ENCODE results near the gene IGF1R. TPM values are rescaled to one million over a fixed set of nuclear protein-coding genes. Genes with fewer than 3 reads are reported as not detected.

IGF1R gene
- total RNA-seq, 4 donors from 2014 or later: 31.6 to 87.8 (median 60.0) TPM

DNA sequence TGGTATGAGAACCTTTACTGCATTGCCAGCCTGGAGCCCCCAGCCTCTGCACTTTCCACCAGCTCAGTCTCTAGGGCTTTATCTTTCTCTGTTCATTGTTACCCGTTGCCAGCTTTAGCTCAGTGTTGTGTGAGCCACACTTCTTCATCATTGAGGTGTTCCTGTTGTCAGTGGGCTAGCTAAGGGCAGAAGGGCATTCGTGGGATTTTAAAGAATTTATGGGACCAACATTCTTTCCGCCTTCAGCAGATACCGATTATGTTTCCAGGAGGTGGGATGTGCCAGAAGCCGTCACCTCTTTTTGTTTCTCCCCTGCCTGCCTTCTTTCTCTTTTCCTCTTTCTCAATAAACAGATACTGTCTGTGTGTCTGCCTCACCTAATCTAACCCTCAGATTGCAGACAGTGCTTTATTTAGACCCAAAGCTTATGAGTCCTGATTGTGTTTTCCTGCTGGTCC lies 294.7 kb downstream of the IGF1R start:
- no peak overlapping the region for H3K4me3 ChIP-seq
- no peaks in the 10 kb centered on the region for H3K27me3 ChIP-seq
- TF ChIP-seq, protein P1, sequence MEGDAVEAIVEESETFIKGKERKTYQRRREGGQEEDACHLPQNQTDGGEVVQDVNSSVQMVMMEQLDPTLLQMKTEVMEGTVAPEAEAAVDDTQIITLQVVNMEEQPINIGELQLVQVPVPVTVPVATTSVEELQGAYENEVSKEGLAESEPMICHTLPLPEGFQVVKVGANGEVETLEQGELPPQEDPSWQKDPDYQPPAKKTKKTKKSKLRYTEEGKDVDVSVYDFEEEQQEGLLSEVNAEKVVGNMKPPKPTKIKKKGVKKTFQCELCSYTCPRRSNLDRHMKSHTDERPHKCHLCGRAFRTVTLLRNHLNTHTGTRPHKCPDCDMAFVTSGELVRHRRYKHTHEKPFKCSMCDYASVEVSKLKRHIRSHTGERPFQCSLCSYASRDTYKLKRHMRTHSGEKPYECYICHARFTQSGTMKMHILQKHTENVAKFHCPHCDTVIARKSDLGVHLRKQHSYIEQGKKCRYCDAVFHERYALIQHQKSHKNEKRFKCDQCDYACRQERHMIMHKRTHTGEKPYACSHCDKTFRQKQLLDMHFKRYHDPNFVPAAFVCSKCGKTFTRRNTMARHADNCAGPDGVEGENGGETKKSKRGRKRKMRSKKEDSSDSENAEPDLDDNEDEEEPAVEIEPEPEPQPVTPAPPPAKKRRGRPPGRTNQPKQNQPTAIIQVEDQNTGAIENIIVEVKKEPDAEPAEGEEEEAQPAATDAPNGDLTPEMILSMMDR (IDR thresholded peaks at IDR 0.05): no peak
- no peak for TF ChIP-seq POLR2AphosphoS5 (IDR thresholded peaks at IDR 0.05)
- TF ChIP-seq EP300 (IDR thresholded peaks at IDR 0.05): no peak
- TF ChIP-seq POLR2A (IDR thresholded peaks at IDR 0.05): no peak
- peak overlapping the region in 3 of 4 donors; percentile 48 to 70 (median 57) for H3K27ac ChIP-seq
- no peaks in the 10 kb centered on the region for H3K9me3 ChIP-seq
- H3K36me3 ChIP-seq: peaks cover 0 to 86% of the 10 kb centered on the region in 2 donors
- peaks cover 0 to 20% (median 12%) of the 10 kb centered on the region in 3 donors for H3K4me1 ChIP-seq
- ATAC-seq: no peak
- 34 to 56% methylated on average over 3 to 4 of the region's 5 CpGs for WGBS, 2 donors (ENCODE audit: low coverage in 1 of 2)

DNA sequence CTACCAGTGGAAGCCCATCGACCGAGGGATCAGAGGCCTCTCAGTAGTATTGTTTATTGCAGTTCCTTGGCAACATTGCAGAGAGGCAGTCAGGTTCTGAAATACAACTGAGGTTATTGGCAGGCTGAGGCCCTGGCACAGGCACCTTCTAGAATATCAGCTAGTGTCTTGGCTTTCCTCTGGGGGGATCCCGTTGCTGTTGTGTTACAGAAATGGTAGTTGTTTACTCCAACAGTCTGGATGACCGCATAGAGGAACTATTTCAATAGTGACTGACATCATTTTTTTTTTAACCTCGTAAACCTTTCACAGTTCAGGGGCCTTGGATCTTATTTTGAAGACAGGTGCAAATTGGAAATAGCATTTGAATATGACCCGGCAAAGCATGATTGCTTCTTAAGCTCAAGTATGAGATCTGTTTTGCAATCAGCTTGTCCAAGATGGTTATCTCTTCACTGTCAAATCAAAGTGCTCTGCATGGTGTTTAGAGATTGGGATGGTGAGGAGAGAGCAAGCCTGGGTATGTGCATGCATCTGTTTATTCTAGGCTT lies 295.3 kb downstream of the IGF1R start:
- peaks cover 0 to 20% (median 12%) of the 10 kb centered on the region in 3 donors for H3K4me1 ChIP-seq
- WGBS, 2 donors (ENCODE audit: low coverage in 1 of 2): 40 to 42% methylated on average over 6 of the region's 6 CpGs
- TF ChIP-seq EP300 (IDR thresholded peaks at IDR 0.05) (no peak), POLR2AphosphoS5 (IDR thresholded peaks at IDR 0.05) (no peak)
- TF ChIP-seq, protein P1 (IDR thresholded peaks at IDR 0.05): no peak
- no peaks in the 10 kb centered on the region for H3K9me3 ChIP-seq
- no peaks in the 10 kb centered on the region for H3K27me3 ChIP-seq
- H3K27ac ChIP-seq: peak overlapping the region in 3 of 4 donors; percentile 48 to 70 (median 57)
- no peak overlapping the region for H3K4me3 ChIP-seq
- peak; percentile 45 for ATAC-seq
- H3K36me3 ChIP-seq: peaks cover 0 to 86% of the 10 kb centered on the region in 2 donors

DNA sequence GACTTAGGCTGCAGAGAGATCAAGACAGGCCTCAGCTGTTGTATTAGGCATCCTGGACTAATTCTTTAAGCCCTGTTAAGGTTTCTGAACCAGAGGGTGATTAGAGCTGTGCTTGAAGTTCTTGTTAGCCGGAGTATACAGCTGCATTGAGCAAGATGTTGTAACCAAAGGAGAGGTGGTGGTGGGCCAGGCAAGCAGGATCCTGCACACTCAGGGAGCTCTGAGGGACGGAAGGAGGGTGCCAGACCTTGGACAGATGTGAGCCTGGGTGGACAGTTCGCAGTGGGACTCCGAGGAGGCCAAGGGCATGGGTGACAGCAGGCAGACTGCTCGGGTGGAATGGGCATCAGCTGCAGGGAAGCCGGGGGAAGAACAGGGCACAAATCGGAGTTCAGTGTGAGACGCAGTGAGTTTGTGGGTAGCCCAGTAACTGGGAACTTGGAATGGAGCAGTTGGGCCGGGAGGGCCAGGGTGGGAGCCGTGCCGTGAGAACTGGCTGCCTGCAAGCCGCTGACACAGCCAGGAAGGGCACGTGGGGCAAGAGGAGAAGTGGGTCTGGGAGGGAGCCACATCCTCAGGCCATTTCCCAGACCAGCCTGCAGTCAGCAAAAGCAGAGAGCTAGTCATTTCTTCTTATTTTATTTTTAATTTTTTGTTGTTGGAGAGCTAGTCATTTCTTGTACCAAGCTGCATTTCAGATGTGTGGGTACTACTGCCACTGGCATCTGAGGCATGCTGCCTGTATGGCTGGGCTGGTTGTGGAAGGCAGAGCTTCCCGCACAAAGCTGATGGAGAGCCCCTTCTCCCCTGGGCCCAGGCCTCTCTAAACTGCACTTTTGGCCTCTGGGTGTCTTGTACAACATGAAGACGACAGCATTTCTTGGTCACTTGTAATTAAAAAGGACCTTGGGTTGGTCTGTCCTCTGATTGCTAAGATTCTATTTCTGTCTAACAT lies 298.2 kb downstream of the IGF1R start:
- H3K4me3 ChIP-seq: no peak overlapping the region
- peak overlapping the region in 1 of 4 donors; percentile 47 for H3K27ac ChIP-seq
- WGBS, 2 donors (ENCODE audit: low coverage in 1 of 2): 66 to 87% methylated on average over 6 to 10 of the region's 15 CpGs
- no peak for ATAC-seq
- H3K9me3 ChIP-seq: no peaks in the 10 kb centered on the region
- TF ChIP-seq EP300 (IDR thresholded peaks at IDR 0.05) (no peak), POLR2AphosphoS5 (IDR thresholded peaks at IDR 0.05) (no peak), POLR2A (IDR thresholded peaks at IDR 0.05) (no peak)
- TF ChIP-seq, protein P1 (IDR thresholded peaks at IDR 0.05): no peak
- peaks cover 0 to 23% (median 12%) of the 10 kb centered on the region in 3 donors for H3K4me1 ChIP-seq
- no peaks in the 10 kb centered on the region for H3K27me3 ChIP-seq
- peaks cover 0 to 86% of the 10 kb centered on the region in 2 donors for H3K36me3 ChIP-seq

DNA sequence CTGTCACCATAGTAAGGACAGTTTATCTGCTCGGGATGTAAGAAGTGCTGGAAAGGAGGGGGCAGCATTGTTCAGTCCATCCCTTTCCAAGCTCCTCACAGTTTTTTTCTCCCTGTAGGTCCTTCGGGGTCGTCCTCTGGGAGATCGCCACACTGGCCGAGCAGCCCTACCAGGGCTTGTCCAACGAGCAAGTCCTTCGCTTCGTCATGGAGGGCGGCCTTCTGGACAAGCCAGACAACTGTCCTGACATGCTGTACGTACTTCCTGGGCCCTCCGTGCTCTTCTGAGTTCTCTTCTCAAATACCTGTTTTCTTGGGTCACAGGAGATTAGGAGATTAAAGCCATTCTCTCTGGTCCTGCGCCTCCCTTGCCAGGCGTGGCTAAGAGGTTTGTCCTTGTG lies 300.1 kb downstream of the IGF1R start:
- no peak for ATAC-seq
- peaks cover 0 to 68% of the 10 kb centered on the region in 2 donors for H3K36me3 ChIP-seq

More for the DNA sequence above, 300.1 kb downstream of the IGF1R start:
- H3K27me3 ChIP-seq: no peaks in the 10 kb centered on the region
- H3K4me3 ChIP-seq: no peak overlapping the region
- 95% methylated on average over 7 of the region's 13 CpGs; no CpG with 5 or more reads in 1 of the 2 donors for WGBS, 2 donors (ENCODE audit: low coverage in 1 of 2)
- H3K9me3 ChIP-seq: no peaks in the 10 kb centered on the region
- H3K4me1 ChIP-seq: peaks cover 0 to 32% (median 14%) of the 10 kb centered on the region in 3 donors
- H3K27ac ChIP-seq: no peak overlapping the region
- TF ChIP-seq, protein P1 (IDR thresholded peaks at IDR 0.05): no peak
- TF ChIP-seq POLR2A (IDR thresholded peaks at IDR 0.05): no peak
- no peak for TF ChIP-seq EP300 (IDR thresholded peaks at IDR 0.05)
- no peak for TF ChIP-seq POLR2AphosphoS5 (IDR thresholded peaks at IDR 0.05)
